Left colon (tissue), 2 donors: ENCODE data around the gene GPRC5B. TPM values are rescaled to one million over a fixed set of nuclear protein-coding genes. Genes with fewer than 3 reads are reported as not detected.

Experiments used
- ATAC-seq: fragments of 200-7000 bp; cut with Tn5 transposase; one replicate; pipeline ENCODE4 v1.9.1; 2020; ENCODE audit warnings: mild to moderate bottlenecking, moderate library complexity
- DNase-seq, 2 donors: peaks; one replicate each; pipeline ENCODE4 v3.0.0-alpha.2; 2020
- intact Hi-C, 2 donors: fragments of 100-400 bp; cut with DNase I in 1 of 2; cut with micrococcal nuclease in 1 of 2; formaldehyde crosslinking; loops; one replicate each; pipeline versions ENCODE4 v1.11.2 to v1.14.0; 2022; cut with DNase I, micrococcal nuclease
- total RNA-seq, 2 donors: library from RNA; stranded (reverse); fragmentation: NEBNext Ultra II Directional; extraction: Animal tissue kit (Norgen Biotek cat#: 25700); gene quantifications; one replicate each; pipeline ENCODE4 v1.2.1, GENCODE V29; 2021
- donor health status: DM: no; HTN: no; CAD: no.
- donor health status: DM: yes; HTN: yes; CAD: no.

Gene GPRC5B
- total RNA-seq, 2 donors from 2014 or later: 5.0 to 7.6 TPM

DNA sequence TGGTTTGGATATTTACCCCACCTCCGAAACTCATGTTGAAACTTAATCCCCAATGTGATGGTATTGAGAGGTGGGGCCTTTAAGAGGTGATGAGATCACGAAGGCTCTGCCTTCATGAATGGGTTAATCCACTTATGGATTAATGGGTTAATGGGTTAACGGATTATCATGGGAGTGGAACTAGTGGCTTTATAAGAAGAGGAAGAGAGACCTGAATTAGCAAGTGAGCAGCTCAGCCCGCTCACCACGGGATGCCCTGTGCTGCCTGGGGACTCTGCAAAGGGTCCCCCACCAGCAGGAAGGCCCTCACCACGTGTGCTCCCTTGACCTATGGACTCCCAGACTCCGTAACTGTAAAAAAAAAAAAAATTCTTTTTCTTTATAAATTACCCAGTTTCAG is 16.5 kb upstream of the GPRC5B start:
- intact Hi-C loops: loop anchor here in 1 of 2 donors (10.0 kb wide), 1 partner anchor 484 kb away; no protein-coding TSS in a partner anchor
- DNase-seq (no peak), ATAC-seq (no peak)

DNA sequence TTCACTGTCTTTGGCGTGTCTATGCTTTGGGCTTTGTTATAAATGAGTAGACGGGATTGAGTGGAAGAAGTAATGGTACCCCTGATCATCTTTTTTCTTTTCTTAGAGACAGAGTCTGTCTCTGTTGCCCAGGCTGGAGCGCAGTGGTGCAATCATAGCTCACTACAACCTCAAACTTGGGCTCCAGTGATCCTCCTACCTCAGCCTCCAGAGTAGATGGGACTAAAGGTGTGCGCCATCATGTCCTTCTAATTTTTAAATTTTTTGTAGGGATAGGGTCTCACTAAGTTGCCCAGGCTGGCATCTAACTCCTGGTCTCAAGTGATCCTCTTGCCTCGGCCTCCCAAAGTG is 14.9 kb upstream of the GPRC5B start:
- intact Hi-C loops: no loop called here
- ATAC-seq: no peak
- no peak for DNase-seq

DNA sequence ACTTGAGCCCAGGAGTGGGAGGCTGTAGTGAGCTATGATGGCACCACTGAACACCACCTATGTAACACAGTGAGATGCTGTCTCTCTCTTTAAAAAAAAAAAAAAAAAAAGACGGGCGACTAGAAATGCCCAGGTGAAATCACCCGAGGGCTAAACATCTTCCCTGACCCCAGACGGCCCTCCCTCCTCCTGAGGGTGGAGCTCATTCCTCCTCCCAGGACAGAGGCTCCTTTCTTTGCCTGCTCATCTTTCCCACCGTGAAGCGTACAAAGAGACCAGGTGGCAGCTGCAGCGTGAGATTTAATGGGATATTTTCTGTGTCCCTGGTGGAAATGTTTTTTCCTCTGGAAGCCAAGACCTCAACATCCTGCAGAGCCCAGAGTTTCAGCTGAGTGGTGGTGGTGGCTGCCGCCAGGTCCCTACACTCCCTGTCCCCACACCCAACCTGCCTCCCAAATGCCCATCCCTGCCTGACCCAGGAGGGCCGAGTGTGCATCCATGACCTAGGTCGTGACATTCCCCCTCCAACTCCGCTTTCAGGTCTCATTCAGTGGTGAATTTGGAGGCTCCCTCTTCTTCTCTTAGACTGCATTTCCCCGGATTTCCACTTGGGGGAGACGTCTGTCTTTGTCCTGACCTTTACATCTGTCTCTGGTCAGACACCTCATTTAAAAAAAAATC is 14.4 kb upstream of the GPRC5B start:
- peak; percentile 64 for ATAC-seq
- peak in 1 of 2 donors; percentile 52 for DNase-seq
- intact Hi-C loops: no loop called here

DNA sequence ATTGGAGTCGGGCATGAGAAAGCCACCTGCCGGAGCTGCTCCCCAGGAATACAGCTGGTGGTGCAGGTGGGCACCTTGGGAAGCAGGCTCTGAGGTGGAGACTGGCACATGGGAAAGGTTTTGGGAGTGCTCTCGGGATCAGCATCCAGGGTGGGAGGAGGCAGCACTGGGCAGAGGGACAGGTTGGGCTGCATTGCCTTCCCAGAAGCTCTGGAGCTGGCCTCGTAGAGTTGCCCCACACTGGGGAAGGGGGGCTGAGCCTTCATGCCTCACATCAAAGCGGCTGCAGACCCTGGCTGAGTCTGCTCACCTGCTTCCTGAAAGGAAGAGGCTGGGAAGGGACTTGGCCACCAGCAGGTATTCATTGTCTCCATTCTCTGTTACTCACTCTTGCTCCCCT is 13.5 kb upstream of the GPRC5B start:
- ATAC-seq: no peak
- DNase-seq: no peak
- intact Hi-C loops: no loop called here

DNA sequence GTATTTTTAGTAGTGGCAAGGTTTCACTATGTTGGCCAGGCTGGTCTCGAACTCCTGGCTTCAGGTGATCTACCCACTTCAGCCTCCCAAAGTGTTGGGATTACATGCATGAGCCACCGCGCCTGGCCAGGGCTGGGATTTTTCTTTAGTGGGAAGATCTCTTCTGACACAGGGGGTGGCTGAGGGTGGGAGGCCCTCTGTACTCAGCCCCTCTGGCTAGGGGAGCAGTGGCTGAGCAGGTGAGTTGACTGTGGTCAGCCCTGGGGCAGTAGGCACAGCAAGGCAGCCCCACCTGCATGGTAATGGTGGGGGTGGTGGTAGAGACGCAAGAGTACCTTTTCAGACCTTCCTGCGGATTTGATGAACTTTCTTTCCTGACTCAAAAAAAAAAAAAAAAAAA is 12.3 kb upstream of the GPRC5B start:
- intact Hi-C loops: no loop called here
- DNase-seq (no peak), ATAC-seq (no peak)

DNA sequence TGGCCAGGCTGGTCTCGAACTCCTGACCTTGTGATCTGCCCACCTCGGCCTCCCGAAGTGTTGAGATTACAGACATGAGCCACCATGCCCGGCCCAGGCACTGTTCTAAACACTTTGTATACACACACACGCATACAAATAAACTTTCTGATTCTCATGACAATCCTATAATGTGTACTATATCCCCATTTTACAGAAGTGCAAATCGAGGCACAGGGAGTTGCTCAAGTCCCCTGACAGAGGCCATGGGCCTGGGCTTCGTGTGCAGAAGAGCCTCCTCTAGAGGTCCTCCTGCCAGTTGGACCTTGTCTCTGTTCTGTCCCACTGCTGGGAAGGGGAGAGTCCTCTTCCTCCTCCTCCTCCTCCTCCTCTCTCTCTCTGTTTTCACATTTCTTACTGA is 9.9 kb upstream of the GPRC5B start:
- DNase-seq (no peak), ATAC-seq (no peak)
- intact Hi-C loops: no loop called here

DNA sequence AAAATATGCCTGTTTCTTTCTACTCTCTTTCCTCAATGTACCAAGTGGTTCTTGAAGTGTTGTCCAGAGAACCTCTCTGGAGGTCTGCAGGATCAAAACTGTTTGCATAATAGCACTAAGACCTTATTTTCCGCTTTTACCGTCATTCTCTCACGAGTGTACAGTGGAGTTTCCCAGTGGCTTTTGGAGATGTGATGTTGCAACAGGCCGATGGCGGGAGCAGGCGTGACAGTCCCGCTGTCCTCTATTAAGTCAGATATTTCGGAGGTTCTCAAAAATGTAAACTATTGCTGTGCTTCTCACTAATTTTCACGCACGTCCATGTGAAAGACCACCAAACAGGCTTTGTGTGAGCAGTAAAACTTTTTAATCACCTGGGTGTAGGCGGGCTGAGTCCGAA is 8.3 kb upstream of the GPRC5B start:
- no peak for DNase-seq
- no peak for ATAC-seq
- intact Hi-C loops: no loop called here

DNA sequence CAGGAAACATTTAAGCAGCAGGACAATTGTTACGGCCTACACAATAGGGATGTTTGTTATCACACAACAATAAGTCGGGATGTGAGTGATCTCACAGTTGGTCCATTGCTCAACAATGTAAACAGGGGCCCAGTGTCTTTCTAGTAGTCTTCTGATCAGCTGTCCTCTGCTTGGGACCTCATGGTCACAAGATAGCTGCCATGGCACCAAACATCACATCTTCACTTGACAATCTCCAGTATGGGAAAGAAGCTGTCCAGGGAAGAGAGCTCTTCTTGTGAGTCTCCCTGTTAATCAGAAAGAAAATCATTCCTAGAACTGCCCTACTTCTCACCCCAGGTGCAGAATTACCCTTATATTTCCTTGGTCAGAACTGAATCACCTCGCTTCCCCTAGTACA is 6.3 kb upstream of the GPRC5B start:
- intact Hi-C loops: no loop called here
- ATAC-seq (no peak), DNase-seq (no peak)

DNA sequence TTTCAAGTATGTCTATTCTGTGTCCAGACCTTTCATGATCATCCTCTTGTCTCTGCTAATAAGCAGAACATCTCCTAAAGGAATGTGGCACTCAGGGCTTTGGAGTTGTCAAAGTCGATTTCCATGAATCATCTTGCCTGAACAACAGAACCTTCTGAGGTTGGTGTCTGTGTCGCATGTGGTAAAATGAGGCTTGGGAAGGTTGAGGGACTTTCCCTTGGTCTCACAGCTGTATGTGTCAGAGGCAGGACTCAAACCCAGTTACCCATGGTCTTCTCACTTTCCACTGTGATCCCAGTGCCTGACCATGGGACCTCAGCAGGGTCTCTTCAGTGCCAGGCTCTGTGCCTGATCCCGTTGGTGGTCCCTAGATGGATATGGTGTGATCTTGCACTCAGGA is 4.2 kb upstream of the GPRC5B start:
- DNase-seq (no peak), ATAC-seq (no peak)
- intact Hi-C loops: loop anchor here (5.0 to 10.0 kb wide), 3 partner anchors 164 to 287 kb away; no protein-coding TSS in a partner anchor

DNA sequence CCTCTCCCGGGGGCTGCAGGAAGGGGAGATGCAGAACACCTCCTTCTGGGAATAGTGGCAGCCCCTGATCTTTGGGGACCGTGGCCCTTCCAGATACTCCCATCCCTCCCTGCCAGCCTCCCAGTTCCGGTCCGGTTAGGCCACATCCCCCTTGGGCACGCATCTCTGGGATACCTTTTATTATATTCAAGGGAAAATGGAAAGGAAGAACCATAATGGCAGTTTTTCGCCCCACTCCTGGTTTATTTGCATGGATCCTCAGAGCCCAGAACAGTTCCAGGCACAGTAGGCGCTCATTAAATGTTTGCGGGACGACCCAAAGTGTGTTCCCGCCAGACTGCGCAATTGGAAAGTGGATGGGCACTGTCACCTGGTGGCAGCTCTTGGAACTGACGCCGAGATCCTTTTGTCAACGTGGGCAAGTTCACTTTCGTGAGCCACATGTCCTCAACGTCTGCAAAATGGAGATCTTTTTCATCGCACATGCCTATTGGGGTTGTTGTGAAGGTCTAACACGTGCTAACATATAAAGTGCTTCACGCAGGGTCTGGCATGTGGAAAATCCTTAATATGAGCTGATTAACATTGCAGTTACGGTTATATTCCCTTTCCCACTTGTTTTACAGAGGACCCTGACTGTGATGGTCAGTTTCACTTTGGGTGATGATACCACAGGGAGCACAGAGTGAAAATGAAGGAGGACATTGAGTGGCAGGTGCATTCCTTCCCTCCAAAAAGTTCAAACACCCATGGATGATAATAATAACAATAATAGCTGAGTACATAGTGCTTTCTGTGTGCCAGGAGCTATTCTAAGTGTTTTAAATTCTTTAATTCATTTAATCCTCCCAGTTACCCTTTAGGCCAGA is 1.7 kb upstream of the GPRC5B start:
- ATAC-seq (peak; percentile 76), DNase-seq (peak; percentile 51 to 83)
- intact Hi-C loops: loop anchor here (5.0 to 10.0 kb wide), 3 partner anchors 162 to 284 kb away; no protein-coding TSS in a partner anchor

DNA sequence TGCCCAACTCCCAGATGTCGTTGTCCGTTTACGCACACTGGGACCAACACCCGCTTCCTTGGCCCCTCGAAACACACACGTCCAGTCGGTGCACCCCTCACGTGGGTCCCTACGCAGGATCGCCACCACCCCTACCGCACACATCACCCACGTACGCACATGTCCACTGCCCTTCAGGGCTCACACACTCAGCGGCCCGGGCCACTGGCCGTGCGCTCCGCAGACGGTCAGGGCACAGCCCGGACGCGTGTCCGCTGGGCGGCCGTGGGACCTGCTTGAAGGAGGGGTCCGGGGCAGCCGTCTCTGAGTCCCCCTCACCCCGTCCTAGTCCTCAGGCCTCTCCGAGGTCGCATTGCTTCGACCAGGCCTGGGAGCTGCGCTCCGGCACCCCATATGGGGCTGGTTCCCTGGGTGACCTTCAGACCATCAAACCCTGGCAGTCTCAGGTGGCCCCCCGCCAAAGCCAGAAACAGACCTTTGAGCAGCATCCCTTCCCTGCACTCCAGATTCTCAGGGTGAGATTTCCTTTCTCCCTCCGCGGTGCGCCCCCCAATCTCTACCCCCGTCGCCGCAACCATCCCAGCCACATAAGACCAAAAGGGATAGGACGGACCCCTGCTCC is 914 bp upstream of the GPRC5B start:
- DNase-seq (peak in 1 of 2 donors; percentile 16), ATAC-seq (peak; percentile 42)
- intact Hi-C loops: loop anchor here (5.0 to 10.0 kb wide), 3 partner anchors 161 to 283 kb away; no protein-coding TSS in a partner anchor

DNA sequence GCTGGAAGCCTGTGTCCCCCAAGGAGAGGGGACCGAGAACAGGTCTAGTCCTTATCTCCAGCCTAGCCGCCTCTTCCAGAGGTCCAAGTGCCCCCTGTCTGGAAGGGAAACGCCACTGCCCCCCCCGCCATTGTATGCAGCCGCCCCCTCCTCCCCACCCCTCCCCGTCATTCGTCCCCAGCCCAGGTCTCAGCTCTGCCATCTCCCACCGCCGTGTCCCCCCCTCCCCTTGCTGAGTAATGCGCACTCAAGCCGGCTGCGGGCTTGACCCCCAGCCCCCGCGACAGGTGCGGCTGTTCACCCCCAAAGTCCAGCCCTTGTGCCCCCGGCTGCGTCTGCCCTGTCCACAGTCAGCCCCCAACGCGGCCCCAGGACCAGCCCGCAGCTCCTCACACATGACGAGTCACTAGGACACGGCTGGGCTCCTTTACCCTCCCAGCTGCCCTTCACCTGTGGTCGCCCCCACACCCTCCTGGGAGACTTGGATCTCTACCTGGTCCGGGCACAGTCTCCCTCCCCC is 622 bp downstream of the GPRC5B start:
- DNase-seq (peak in 1 of 2 donors; percentile 17), ATAC-seq (peak; percentile 18)
- intact Hi-C loops: loop anchor here (10.0 kb wide), 2 partner anchors 159 to 279 kb away; no protein-coding TSS in a partner anchor

DNA sequence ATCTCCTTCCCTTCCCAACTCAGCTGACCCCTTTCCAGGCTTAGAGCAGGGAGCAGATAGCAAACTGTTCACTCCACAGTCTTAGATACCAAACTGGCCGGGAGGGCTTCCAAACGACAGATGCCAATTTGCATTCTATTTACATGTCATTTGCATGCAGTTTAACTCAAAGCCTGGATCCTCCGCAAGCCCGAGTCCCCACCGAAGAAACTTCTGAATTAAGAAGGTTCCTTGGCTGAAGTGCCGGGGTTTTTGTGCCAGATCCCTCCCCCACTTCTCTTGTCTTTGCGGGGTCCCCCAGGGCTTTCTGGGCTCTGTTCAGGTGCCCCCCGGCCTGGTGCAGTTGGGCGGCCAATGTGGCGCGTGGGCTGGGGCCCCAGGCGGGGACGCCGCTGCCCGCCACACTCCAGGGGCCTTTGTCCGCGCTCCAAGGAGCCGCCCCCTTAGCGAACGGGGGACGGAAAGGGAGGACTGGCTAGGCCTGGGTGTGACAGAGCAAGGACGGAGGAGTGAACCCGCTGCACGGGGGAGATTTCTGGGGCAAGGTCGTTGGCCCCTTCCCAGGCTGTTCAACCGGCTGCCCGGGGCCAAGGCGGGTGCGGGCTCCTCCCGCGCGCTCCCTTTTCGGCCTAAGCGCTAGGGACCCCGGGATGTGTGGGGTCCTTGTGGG is 1.2 kb downstream of the GPRC5B start:
- ATAC-seq (no peak), DNase-seq (peak in 1 of 2 donors; percentile 15)
- intact Hi-C loops: loop anchor here (10.0 kb wide), 2 partner anchors 159 to 279 kb away; no protein-coding TSS in a partner anchor

DNA sequence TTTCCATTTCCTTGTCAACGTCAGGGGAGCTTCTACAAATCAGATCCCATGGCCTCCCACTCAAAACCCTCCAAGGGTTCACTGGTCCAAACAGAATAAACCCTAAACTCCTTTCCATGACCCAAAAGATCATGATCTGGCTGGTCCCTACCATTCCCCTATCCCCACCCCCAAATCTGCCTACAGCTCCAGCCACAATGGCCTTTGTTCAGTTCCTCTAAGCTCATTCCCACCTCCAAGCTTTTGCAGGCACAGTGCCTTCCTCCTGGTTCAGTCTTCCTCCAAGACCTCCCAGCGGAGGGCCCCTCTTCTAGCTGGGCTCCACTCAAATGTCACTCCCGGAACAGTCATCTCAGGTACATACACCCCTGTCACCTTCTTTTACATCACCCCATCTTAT is 2.0 kb downstream of the GPRC5B start:
- intact Hi-C loops: loop anchor here (10.0 kb wide), 2 partner anchors 158 to 278 kb away; no protein-coding TSS in a partner anchor
- DNase-seq: no peak
- no peak for ATAC-seq

DNA sequence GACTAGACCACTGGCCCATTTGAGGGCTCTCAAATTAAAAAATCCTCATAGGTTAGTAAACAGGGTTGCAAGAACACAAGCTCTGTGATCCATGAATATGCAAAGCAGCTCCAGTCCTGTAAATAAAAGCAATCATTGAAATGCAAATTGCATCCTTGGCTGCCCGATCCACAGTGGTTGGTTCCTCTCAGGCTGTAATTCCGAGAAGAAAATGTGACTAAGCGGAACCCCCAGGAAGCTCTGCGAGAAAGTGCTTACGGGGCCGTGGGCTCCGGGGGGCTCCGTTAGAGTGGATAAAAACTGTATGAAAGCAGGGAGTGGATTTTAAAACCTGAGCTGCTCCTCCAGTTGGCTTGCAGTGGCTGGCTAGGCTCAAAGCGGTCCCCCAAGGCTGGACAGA is 2.5 kb downstream of the GPRC5B start:
- intact Hi-C loops: loop anchor here (10.0 kb wide), 2 partner anchors 157 to 277 kb away; no protein-coding TSS in a partner anchor
- ATAC-seq: no peak
- DNase-seq: no peak

DNA sequence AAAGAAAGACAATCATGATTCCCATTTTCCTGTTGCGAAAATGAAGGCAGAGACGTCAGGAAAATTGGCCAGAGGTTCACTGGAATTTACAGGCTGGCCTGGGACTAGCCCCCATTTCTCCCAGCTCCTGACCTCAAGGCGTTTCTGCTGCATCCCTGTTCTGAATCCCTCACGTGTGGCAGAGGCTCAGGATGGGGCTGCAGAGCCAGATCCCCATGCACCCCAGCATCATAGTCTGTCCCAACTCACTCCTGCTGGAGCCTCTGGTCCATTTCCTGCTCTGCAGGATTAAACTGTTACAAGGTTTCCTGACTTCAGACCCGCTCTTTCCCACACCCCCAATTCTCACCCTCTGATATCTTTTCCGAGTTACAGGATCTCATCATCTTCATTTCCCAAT is 2.9 kb downstream of the GPRC5B start:
- DNase-seq: no peak
- intact Hi-C loops: loop anchor here (10.0 kb wide), 2 partner anchors 157 to 277 kb away; no protein-coding TSS in a partner anchor
- ATAC-seq: no peak

DNA sequence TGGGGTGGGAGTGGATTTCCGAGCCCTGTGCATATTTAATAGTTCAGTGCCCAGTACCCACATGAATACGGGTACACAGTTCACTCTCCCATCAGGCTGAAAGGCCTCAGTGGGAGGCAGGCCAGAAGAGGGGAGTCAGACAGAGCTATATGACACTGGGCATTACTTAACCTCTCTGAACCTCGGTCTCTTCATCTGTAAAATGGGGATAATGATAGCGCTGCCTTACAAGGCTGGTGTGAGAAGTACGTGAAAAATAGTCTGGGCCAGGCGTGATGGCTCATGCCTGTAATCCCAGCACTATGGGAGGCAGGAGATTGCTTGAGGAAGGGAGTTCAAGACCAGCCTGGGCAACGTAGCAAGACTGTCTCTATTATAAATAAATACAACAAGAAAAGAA is 3.6 kb downstream of the GPRC5B start:
- no peak for DNase-seq
- no peak for ATAC-seq
- intact Hi-C loops: loop anchor here (10.0 kb wide), 2 partner anchors 156 to 276 kb away; no protein-coding TSS in a partner anchor

DNA sequence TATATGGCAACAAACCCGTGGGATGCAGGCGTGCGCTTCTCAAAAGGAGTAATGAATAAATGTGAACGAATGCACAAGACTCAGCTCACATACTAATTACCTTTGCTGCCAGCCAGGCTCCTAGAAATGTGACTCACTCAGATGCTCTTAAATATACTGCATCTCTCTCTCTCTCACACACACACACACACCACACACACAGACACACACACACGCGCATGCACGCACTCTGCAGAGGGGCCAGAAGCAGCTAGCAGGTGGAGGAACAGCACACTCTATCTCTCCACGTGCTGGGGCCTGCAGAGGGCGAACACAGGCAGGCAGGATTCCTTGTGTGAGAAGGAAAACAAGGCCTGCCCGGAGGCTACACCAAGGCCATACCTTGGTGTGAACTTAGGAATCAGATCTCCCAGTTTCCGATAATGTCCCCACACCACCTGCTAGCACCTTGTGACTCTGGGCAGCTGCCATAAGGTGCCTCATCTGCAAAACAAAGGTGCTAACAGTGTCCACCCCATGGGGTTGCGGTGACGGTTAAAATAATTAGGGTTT is 5.3 kb downstream of the GPRC5B start:
- intact Hi-C loops: no loop called here

More for the DNA sequence above, 5.3 kb downstream of the GPRC5B start:
- ATAC-seq (no peak), DNase-seq (no peak)
